Measurements from ENCODE around the gene PROB1. TPM values are rescaled to one million over a fixed set of nuclear protein-coding genes. Genes with fewer than 3 reads are reported as not detected.
A peak's percentile ranks its signal among the peaks of the same experiment; 100 is the strongest.
"Not testable (repeated sequence)": the region's sequence is repeated elsewhere in the genome, so short reads cannot be mapped to it uniquely, and the experiment has no call there.

PROB1 gene
- total RNA-seq, 1 donor from 2014 or later, result 1.9 TPM

DNA sequence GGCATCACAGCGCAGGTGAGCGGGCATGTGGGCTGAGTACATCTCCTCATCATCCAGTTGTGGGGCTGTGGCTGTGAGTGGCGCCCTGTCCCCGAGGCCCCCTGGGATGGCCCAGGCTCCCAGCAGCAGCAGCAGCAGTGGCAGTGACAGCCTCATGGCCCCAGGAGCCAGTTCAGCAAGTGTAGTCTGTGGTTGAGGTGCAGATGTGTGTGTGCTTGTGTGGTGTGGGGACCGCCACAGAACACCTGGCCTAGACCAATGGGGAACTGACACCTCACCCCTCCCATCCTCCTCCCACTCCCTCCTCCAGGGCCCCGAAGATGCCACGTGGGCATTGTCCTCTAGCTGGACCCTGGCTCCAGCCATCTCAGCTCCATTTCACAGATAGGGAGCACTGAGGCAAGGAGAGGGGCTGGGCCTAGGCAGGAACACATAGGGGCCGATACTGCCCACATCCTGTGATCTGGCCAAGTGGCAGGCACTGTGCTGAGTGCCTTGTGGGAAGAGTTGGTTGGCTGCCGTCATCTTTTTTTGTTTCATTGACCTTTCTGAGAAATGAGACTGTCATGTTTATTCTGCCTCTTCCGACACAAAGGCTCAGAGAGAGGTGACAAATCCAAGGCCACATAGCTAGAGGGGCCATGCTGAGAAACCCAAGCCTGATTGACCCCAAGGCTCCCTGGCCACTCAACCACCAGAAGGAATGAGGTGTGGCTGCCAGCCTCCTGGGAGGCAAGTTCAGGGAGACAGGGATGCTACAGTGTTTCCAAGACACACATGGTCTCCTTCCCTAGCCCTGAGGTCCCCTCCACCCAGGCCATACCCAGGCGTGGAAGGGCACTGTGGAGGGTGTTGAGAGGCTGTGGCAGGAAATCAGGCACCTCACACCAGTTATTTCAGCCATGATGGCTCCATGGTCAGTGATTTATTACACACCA, 4.9 kb downstream of the PROB1 start, which contains the start of gene MZB1:
TSS of gene MZB1 (minus strand) at position 213 of the 938 bp plus-strand sequence. CDS start at position 156, 57 bp downstream.
- no peak for DNase-seq
- no peak within 1 kb of the TSS for H3K27ac ChIP-seq
- TF ChIP-seq CTCF (IDR thresholded peaks at IDR 0.05), result no peak

DNA sequence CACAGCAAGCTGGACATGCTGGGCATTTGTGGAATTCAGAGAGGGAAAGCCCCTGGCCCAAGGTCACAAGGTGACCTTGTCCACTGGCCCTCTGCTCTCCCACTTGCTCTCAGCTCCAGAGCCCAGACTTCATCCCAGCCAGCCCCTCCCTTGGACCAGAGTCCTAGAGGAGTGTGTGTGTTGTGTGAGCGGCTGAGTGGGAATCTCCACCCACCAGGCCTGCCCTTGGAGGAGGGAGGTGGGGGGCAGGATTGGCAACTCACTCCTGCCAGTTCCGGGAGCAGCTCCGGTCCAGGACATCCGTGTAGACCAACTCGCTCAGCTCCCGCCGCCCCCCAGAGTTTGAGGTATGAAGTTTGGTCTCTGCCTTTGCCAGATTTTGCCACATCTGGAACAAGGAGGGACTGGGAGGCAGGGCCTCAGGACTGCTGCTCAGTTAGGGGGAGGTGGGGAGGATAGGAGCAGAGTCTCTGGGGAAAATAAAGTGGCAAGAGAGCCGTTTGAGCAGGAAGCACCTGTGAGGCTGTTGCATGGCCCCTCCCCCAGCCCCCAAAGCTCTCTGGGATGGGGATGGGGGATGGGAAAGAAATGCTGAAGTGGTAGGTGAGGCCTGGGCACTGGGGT, 6.6 kb downstream of the PROB1 start:
- Histone ChIP-seq H3K27me3 (peaks cover under 1% of the 10 kb centered on the region), H3K36me3 (no peaks in the 10 kb centered on the region), H3K4me3 (no peak overlapping the region), H3K27ac (no peak overlapping the region), H3K4me1 (peaks cover 16% of the 10 kb centered on the region), H3K9me3 (no peaks in the 10 kb centered on the region)
- ATAC-seq (peak; percentile 3), DNase-seq (peak; percentile 63)
- intact Hi-C loops (cut with DNase I), result no loop called here
- TF ChIP-seq CTCF (IDR thresholded peaks at IDR 0.05), result no peak

More for the DNA sequence above, 4.9 kb downstream of the PROB1 start, which contains the start of gene MZB1:
- Histone ChIP-seq H3K36me3 (no peaks in the 10 kb centered on the region), H3K9me3 (no peaks in the 10 kb centered on the region), H3K27me3 (peaks cover 17% of the 10 kb centered on the region), H3K4me3 (no peak within 1 kb of the TSS), H3K4me1 (peaks cover 29% of the 10 kb centered on the region)
- ATAC-seq, result peak; percentile 7
- intact Hi-C loops (cut with DNase I), result no loop called here

DNA sequence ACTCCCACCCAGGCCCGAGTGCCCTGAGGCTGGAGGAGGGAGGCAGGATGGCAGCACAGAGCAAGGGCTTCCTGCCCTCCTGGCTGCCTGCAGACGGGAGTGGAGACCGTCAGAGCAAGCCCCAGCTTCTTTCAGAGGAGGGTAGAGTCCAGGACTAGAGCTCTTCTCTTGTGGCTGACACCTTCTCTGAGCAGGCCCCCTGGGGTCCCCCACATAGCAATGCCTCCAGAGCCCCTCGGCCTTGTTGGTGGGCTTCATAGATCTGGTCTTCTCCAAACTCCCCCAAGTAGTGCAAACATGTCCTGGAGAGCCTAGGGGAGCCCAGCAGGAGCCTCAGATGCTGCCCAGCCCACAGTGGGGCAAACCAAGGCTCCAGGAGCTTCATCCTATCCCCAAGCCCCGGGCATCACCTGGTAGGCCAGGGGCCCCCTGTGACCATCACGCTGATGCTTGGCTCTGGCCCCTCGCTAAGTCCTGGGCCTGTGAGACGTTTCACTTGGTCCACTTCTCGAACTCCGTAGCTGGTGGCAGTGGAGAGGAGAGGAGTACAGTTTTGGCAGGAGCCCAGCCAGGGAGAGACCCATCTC, 7.2 kb downstream of the PROB1 start:
- Histone ChIP-seq H3K27ac (no peak overlapping the region), H3K27me3 (no peaks in the 10 kb centered on the region), H3K36me3 (no peaks in the 10 kb centered on the region), H3K4me3 (no peak overlapping the region), H3K4me1 (peaks cover 10% of the 10 kb centered on the region), H3K9me3 (no peaks in the 10 kb centered on the region)
- TF ChIP-seq CTCF (IDR thresholded peaks at IDR 0.05), result no peak
- intact Hi-C loops (cut with DNase I), result no loop called here
- DNase-seq, result peak; percentile 59
- ATAC-seq, result no peak

DNA sequence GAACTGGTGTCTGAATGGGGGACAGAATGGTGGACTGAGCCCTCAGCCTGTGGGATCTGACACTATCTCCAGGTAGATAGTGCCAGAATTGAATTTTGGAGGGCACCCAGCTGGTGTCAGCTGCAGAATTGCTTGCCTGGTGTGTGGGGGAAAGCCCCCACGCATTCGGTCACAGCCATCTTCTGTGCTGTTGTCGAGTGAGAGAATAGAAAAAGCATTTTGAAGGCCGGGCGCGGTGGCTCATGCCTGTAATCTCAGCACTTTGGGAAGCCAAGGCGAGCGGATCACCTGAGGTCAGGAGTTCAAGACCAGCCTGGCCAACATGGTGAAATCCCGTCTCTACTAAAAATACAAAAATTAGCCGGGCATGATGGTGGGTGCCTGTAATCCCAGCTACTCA, 7.9 kb downstream of the PROB1 start:
- H3K27me3 ChIP-seq; intact Hi-C loops (cut with DNase I); H3K9me3 ChIP-seq; H3K36me3 ChIP-seq; H3K27ac ChIP-seq; ATAC-seq; H3K4me3 ChIP-seq: not testable (repeated sequence)
- H3K4me1 ChIP-seq, result peaks cover 10% of the 10 kb centered on the region
- DNase-seq, result peak; percentile 44

DNA sequence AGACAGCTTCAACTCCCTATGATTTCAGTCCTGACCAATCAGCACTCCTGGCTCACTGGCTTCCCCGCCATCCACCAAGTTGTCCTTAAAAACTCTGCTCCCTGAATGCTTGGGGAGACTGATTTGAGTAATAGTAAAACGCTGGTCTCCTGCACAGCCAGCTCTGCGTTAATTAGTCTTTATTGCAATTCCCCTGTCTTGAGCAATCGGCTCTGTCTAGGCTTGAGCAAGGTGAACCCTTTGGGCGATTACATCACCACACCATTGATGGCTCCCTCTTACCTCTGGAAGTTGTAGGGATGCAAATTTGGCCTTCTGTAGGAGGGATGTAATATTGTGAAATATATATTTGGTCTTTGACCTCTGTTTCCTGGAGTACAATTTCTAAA, 8.9 kb downstream of the PROB1 start:
- Histone ChIP-seq H3K9me3 (no peaks in the 10 kb centered on the region), H3K4me1 (peaks cover 10% of the 10 kb centered on the region), H3K4me3 (no peak overlapping the region), H3K36me3 (no peaks in the 10 kb centered on the region), H3K27me3 (no peaks in the 10 kb centered on the region), H3K27ac (no peak overlapping the region)
- DNase-seq (peak; percentile 20), ATAC-seq (no peak)
- TF ChIP-seq CTCF (IDR thresholded peaks at IDR 0.05), result no peak
- intact Hi-C loops (cut with DNase I), result no loop called here
